Upper lobe of right lung (tissue), 1 donor: ENCODE measurements around the gene MAN1C1. TPM values are rescaled to one million over a fixed set of nuclear protein-coding genes. Genes with fewer than 3 reads are reported as not detected.

Experiments
- ATAC-seq: fragments of 200-7000 bp; cut with Tn5 transposase; one replicate; pipeline ENCODE4 v1.9.1; 2020; ENCODE audit warnings: mild to moderate bottlenecking, moderate library complexity
- DNase-seq: peaks from one replicate; pipeline ENCODE4 v3.0.0-alpha.2; 2020
- H3K27ac ChIP-seq: fragments of 200-600 bp; one replicate; pipeline ENCODE4 v1.8.0; 2022
- H3K27me3 ChIP-seq: fragments of 200-600 bp; one replicate; pipeline ENCODE4 v1.8.0; 2022; ENCODE audit warnings: mild to moderate bottlenecking
- H3K36me3 ChIP-seq: fragments of 200-600 bp; one replicate; pipeline ENCODE4 v1.8.0; 2022
- H3K4me1 ChIP-seq: fragments of 200-600 bp; one replicate; pipeline ENCODE4 v1.8.0; 2022
- H3K4me3 ChIP-seq: fragments of 200-600 bp; one replicate; pipeline ENCODE4 v1.8.0; 2022; ENCODE audit warnings: mild to moderate bottlenecking
- H3K9me3 ChIP-seq: fragments of 200-600 bp; one replicate; pipeline ENCODE4 v1.8.0; 2022
- intact Hi-C: fragments of 100-400 bp; cut with DNase I; formaldehyde crosslinking; loops from one replicate; pipeline ENCODE4 v1.11.0; 2022
- total RNA-seq: library from RNA; stranded (reverse); fragmentation: NEBNext Ultra II Directional; extraction: Animal tissue kit (Norgen Biotek cat#: 25700); gene quantifications from one replicate; pipeline ENCODE4 v1.2.1, GENCODE V29; 2021
- TF ChIP-seq, protein P1 (sequence below): fragments of 200-600 bp; IDR thresholded peaks from one replicate; pipeline ENCODE4 v1.8.0; 2022; ENCODE audit warnings: antibody characterized with exemption
- donor health status: DM: no; HTN: yes; CAD: no; lungs with severe emphysema.

The MAN1C1 gene
- total RNA-seq, 1 donor from 2014 or later = 19.7 TPM

DNA sequence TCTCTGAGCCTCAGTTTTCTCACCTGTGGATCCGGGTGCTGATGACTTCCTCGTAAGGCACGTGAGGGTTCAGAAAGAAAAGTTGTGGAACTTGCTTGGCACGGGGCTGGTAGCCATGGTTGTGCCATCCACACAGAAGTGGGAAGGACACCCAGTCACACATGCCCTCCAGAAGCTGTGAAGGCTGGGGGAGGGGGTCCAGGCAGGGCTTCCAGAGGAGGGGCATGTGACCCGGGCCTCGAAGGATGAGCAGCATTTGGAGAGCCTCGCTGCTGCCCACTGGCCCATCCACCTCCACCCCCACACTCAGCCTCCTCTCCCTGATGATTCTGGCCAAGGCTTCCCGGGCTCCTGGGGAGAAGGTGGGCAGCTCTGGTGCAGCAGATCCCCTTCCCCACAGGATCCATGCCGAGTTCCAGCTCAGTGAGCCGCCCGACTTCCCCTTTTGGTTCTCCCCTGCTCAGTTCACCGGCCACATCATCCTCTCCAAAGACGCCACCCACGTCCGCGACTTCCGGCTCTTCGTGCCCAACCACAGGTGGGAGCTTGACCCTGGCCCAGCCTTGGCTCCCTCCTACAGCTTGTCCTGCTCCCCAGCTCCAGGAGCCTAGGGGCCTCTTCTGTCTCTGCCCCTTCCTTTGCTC, 192.8 kb downstream of the MAN1C1 start:
- Histone ChIP-seq H3K4me3 (no peak overlapping the region), H3K27ac (no peak overlapping the region), H3K9me3 (no peaks in the 10 kb centered on the region), H3K36me3 (peaks cover 70% of the 10 kb centered on the region), H3K4me1 (peaks cover 41% of the 10 kb centered on the region), H3K27me3 (no peaks in the 10 kb centered on the region)
- peak; percentile 22 for ATAC-seq
- TF ChIP-seq, protein P1, sequence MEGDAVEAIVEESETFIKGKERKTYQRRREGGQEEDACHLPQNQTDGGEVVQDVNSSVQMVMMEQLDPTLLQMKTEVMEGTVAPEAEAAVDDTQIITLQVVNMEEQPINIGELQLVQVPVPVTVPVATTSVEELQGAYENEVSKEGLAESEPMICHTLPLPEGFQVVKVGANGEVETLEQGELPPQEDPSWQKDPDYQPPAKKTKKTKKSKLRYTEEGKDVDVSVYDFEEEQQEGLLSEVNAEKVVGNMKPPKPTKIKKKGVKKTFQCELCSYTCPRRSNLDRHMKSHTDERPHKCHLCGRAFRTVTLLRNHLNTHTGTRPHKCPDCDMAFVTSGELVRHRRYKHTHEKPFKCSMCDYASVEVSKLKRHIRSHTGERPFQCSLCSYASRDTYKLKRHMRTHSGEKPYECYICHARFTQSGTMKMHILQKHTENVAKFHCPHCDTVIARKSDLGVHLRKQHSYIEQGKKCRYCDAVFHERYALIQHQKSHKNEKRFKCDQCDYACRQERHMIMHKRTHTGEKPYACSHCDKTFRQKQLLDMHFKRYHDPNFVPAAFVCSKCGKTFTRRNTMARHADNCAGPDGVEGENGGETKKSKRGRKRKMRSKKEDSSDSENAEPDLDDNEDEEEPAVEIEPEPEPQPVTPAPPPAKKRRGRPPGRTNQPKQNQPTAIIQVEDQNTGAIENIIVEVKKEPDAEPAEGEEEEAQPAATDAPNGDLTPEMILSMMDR = no peak
- peak; percentile 82 for DNase-seq
- intact Hi-C loops = no loop called here

DNA sequence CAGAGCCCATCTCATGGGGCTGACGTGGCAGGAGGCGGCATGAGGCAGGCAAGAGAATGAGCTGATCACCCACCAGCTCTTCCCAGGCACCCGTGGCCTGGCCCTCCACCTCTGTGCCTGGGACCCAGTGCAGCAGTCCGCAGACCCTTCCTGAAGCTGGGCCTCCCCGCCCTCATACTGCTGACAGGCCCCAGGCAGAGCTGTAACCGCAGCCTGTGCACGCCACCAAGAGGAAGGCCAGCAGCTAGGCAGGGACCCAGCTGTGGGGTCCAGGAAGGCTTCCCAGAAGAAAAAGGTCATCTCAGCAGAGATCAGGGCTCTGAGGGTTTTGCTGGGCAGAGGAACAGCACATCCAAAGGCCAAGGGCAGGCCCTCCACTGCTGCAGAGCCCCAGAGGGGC, 193.3 kb downstream of the MAN1C1 start:
- Histone ChIP-seq H3K27me3 (no peaks in the 10 kb centered on the region), H3K4me1 (peaks cover 37% of the 10 kb centered on the region), H3K36me3 (peaks cover 70% of the 10 kb centered on the region), H3K27ac (no peak overlapping the region), H3K4me3 (no peak overlapping the region), H3K9me3 (no peaks in the 10 kb centered on the region)
- intact Hi-C loops = no loop called here
- TF ChIP-seq, protein P1 = no peak
- no peak for ATAC-seq
- no peak for DNase-seq

DNA sequence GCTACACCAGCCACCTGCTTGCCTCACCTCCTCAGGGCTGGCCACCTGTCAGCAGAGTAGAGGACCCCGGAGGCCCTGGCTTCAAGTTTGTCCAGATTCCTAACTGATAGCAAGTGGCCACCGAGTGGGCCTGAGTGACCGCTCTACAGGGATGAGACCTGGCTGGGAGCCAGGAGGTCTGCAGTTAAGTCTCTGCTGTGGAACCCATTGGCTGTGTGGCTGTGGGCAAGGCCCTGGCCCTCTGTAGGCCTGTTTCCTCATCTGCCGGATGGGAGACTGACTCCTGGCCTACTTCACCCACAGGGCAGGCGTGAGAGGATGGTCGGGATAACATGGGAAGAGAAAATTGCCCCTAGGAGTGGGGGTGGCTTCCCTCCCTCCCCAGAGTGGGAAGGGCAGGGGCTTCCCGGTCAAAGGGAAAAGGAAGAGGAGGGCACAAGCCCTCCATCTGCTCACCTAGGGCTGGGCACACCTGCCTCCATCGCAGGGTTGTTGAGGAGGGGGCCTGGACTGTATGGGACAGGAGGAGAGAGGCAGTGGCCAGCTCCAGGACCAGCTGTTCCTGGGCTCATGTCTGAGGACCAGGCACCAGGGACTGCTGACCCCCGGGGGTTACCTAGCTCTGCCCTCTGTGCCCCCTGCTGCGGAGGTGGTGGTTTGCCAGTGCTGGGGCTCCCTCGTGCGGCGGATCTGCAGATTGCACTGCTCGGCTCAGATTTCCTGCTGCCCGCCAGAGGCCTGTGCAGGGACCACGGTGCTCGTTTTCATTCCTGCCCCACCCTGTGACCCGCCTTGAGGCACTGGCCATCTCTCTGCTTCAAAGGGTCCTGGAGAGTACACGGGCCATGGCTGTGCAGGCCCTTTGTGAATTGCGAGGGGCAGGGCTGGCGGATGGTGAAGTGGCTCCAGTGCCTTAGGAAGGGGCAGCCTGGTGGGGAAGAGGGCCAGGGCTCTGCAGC, 194.0 kb downstream of the MAN1C1 start:
- TF ChIP-seq, protein P1 = peak; percentile 91
- Histone ChIP-seq H3K36me3 (peaks cover 69% of the 10 kb centered on the region), H3K27me3 (no peaks in the 10 kb centered on the region), H3K4me3 (no peak overlapping the region), H3K9me3 (no peaks in the 10 kb centered on the region), H3K27ac (no peak overlapping the region), H3K4me1 (peaks cover 30% of the 10 kb centered on the region)
- ATAC-seq (peak; percentile 77), DNase-seq (peak; percentile 86)
- intact Hi-C loops = no loop called here

DNA sequence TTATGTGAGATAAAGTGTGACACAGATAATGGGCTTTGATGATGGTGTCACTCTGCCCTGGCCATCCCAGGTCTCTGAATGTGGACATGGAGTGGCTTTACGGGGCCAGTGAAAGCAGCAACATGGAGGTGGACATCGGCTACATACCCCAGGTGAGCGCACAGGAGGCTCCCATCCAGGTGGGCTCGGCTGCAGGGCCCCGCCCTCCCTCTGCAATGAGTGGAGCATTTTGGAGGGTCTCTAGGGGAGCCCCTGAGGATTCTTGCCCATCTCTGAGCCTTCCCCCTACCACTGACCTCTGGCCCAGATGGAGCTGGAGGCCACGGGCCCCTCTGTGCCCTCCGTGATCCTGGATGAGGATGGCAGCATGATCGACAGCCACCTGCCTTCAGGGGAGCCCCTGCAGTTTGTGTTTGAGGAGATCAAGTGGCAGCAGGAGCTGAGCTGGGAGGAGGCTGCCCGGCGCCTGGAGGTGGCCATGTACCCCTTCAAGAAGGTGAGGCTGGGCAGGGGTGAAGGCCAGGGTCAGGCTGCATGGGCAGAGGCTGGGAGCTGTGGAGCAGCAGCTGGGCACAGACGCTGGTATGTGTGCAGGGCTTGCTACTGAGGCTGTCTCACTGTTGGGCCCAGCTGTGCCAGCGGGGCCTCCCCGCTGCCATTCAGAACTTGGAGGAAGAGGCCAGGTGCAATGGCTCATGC, 194.9 kb downstream of the MAN1C1 start:
- no peak overlapping the region for H3K27ac ChIP-seq
- peaks cover 22% of the 10 kb centered on the region for H3K4me1 ChIP-seq
- DNase-seq (peak; percentile 58), ATAC-seq (no peak)
- no peaks in the 10 kb centered on the region for H3K9me3 ChIP-seq
- no peak overlapping the region for H3K4me3 ChIP-seq
- H3K27me3 ChIP-seq = no peaks in the 10 kb centered on the region
- peaks cover 70% of the 10 kb centered on the region for H3K36me3 ChIP-seq
- intact Hi-C loops = no loop called here
- TF ChIP-seq, protein P1 = no peak

DNA sequence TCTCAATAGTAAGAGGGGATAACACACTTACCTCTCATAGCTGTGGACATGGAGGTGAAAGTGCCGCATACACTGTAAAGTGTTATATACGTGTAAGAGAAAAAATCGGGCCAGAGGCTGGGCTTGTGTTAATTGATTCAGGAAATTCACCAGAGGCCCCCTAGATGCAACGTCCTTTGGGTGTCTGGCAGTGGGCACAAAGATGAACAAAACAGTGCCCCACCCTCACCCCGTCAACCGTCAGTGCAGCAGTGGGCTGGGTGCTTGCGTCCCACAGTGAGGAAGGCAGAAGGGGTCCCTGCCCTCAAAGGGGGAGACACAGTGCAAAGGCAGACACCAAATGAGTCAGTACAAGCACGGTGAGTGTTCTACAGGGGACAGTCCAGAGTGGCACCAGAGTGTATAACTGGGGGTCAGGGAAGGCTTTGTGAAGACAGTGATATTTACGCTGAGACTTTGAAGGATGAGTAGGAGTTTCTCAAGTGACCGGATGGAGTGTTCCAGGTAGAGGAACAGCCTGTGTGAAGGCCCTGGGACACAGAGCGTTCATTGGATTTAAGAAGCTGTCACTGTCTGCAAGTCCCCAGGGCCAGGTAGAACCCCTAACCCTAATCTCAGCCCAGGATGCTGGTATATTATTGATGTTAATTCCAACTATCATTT, 196.6 kb downstream of the MAN1C1 start:
- peaks cover 20% of the 10 kb centered on the region for H3K4me1 ChIP-seq

More for the DNA sequence above, 196.6 kb downstream of the MAN1C1 start:
- no peak for ATAC-seq
- H3K4me3 ChIP-seq = no peak overlapping the region
- H3K36me3 ChIP-seq = peaks cover 60% of the 10 kb centered on the region
- no peak for DNase-seq
- no peaks in the 10 kb centered on the region for H3K9me3 ChIP-seq
- TF ChIP-seq, protein P1 = no peak
- intact Hi-C loops = no loop called here
- H3K27ac ChIP-seq = no peak overlapping the region
- no peaks in the 10 kb centered on the region for H3K27me3 ChIP-seq
